Panc1 (cell line): ENCODE measurements around the gene TEX51.
A peak's percentile ranks its signal among the peaks of the same experiment; 100 is the strongest.

Experiments
- TF ChIP-seq, protein P1 (sequence below), 2 experiments: IDR thresholded peaks; 2 replicates each; pipeline ENCODE4 v1.6.1; 2011 to 2012; ENCODE audit warnings: low read depth in 2 of 2, control low read depth in 1 of 2, low read length in 1 of 2, mild to moderate bottlenecking in 1 of 2, moderate library complexity in 1 of 2; ENCODE audit not compliant: insufficient read depth in 1 of 2
- TF ChIP-seq, protein P2 (sequence below): fragments of 450-650 bp; IDR thresholded peaks from 2 replicates; pipeline ENCODE4 v1.5.1; 2017; ENCODE audit warnings: mild to moderate bottlenecking

DNA sequence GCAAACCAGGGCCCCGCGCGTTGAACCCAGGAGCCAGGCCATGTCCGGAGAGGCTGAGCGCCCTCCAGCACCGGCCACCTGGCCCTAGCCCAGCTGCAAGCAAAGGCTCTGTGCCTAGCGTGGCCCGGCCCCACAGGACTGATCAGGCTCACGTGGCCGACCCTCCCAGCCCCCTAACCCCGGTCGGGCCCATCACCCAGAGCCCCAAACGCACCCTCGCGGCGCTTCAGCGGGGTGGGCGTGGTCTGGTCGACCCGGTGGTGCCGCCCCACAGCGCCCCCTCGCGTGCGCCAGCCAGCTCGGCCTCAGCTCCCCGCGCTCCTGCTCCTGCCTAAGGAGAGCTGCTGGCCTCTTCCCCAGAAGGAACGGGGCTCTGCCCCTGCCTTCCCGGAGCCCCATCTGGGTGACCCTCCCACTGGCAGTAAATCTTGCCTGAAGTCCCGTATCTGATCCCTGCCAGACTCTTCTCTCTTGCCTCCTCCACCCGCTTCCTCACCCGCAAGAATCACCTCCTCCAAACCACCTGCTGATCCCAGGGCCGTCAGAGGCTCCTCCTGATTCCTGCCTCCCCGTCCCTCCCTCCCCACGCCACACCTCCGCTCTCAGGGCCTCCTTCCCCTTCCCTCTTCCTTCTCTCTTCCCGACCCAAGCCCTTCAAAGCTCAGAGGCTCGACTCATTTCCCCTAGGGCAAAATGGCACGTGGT is 12.3 kb upstream of the TEX51 start:
- TF ChIP-seq, protein P1, sequence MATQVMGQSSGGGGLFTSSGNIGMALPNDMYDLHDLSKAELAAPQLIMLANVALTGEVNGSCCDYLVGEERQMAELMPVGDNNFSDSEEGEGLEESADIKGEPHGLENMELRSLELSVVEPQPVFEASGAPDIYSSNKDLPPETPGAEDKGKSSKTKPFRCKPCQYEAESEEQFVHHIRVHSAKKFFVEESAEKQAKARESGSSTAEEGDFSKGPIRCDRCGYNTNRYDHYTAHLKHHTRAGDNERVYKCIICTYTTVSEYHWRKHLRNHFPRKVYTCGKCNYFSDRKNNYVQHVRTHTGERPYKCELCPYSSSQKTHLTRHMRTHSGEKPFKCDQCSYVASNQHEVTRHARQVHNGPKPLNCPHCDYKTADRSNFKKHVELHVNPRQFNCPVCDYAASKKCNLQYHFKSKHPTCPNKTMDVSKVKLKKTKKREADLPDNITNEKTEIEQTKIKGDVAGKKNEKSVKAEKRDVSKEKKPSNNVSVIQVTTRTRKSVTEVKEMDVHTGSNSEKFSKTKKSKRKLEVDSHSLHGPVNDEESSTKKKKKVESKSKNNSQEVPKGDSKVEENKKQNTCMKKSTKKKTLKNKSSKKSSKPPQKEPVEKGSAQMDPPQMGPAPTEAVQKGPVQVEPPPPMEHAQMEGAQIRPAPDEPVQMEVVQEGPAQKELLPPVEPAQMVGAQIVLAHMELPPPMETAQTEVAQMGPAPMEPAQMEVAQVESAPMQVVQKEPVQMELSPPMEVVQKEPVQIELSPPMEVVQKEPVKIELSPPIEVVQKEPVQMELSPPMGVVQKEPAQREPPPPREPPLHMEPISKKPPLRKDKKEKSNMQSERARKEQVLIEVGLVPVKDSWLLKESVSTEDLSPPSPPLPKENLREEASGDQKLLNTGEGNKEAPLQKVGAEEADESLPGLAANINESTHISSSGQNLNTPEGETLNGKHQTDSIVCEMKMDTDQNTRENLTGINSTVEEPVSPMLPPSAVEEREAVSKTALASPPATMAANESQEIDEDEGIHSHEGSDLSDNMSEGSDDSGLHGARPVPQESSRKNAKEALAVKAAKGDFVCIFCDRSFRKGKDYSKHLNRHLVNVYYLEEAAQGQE (IDR thresholded peaks at IDR 0.05; ENCODE audit: insufficient read depth in 1 of 2, low read depth in 2 of 2, low read length in 1 of 2) = no peak
- TF ChIP-seq, protein P2, sequence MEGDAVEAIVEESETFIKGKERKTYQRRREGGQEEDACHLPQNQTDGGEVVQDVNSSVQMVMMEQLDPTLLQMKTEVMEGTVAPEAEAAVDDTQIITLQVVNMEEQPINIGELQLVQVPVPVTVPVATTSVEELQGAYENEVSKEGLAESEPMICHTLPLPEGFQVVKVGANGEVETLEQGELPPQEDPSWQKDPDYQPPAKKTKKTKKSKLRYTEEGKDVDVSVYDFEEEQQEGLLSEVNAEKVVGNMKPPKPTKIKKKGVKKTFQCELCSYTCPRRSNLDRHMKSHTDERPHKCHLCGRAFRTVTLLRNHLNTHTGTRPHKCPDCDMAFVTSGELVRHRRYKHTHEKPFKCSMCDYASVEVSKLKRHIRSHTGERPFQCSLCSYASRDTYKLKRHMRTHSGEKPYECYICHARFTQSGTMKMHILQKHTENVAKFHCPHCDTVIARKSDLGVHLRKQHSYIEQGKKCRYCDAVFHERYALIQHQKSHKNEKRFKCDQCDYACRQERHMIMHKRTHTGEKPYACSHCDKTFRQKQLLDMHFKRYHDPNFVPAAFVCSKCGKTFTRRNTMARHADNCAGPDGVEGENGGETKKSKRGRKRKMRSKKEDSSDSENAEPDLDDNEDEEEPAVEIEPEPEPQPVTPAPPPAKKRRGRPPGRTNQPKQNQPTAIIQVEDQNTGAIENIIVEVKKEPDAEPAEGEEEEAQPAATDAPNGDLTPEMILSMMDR = peak; percentile 93
